ENCODE data around the gene FAM241A. TPM values are rescaled to one million over a fixed set of nuclear protein-coding genes. Genes with fewer than 3 reads are reported as not detected.

The FAM241A gene
- polyA plus RNA-seq, 3 donors: 1.8 to 5.5 (median 4.8) TPM

DNA sequence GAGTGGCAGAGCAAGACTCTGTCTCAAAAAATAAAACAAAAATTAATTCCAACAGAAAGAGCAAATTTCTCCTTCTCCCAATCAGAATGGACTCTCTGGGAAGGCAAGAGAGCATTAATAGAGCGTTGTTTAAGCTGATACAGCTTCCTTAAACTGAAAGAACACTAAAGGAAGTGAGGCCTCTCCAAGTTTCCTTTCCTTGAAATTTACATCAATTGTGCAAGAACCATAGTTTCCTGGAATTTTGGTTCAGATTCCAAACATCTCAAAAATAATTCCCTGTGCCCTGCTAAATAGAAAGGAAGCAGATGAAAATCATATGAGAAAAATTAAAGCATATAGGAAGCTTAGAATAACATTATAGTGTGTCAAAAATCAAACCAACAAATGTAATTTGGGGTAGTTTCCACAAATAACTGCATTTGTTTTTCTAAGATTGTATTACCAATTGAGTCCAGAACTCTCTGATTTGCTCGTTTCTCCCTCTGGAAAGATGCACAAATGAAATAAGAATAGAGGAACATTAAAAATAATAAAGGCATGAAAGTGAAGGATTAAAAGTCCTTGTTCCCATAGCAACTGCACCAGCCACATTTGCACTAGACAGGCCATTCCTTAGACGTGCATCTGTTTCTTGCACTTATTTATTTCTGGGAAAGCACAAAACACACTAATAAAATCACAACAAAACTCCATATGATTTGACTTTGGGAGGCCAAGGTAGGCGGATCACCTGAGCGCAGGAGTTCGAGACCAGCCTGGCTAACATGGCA is 3.7 kb upstream of the FAM241A start:
- no CpG with 5 or more reads among the region's 6 CpGs for WGBS (ENCODE audit: insufficient coverage)
- intact Hi-C loops (cut with micrococcal nuclease): loop anchor here in 1 of 2 donors (10.0 kb wide), 1 partner anchor 93 kb away; the partner anchor contains the start of gene AP1AR

GRCh38 chr4:112142182-112142581 is 3.1 kb upstream of the FAM241A start:
- Mint-ChIP-seq H3K4me1 (peaks cover 24% of the 10 kb centered on the region), H3K36me3 (no peaks in the 10 kb centered on the region), H3K27me3 (ENCODE audit: low read depth in 3 of 3) (peaks cover 0 to 5% (median 0%) of the 10 kb centered on the region in 3 donors), H3K4me3 (no peak overlapping the region), H3K27ac (no peak overlapping the region), H3K9me3 (peaks cover 0 to 2% (median 0%) of the 10 kb centered on the region in 7 donors)
- Histone ChIP-seq H3K4me1 (ENCODE audit: control insufficient read depth in 1 of 2, insufficient read depth in 2 of 2, low read length in 2 of 2) (peaks cover 12 to 22% of the 10 kb centered on the region in 2 donors), H3K27ac (ENCODE audit: low read depth in 1 of 2, low read length in 2 of 2) (no peak overlapping the region), H3K9me3 (replicated peaks in 1 of 2; ENCODE audit: control insufficient read depth in 1 of 2, insufficient read depth in 1 of 2, low read length in 2 of 2) (no peaks in the 10 kb centered on the region), H3K36me3 (replicated peaks in 1 of 2; ENCODE audit: control insufficient read depth in 1 of 2, insufficient read depth in 2 of 2, low read length in 2 of 2) (no peaks in the 10 kb centered on the region), H3K79me2 (ENCODE audit: insufficient read depth, low read length) (peaks cover 8% of the 10 kb centered on the region), H4K20me1 (ENCODE audit: insufficient read depth, low read length) (no peaks in the 10 kb centered on the region), H3K4me3 (replicated peaks in 1 of 3; ENCODE audit: low read depth in 2 of 3, low read length in 3 of 3) (no peak overlapping the region), H3K9ac (ENCODE audit: insufficient read depth, low read length, poor library complexity, severe bottlenecking) (no peak overlapping the region), H2AFZ (ENCODE audit: insufficient read depth, low read depth, low read length, poor library complexity, severe bottlenecking) (no peak overlapping the region), H3K4me2 (replicated peaks; ENCODE audit: extremely low read depth, low read length, poor library complexity, severe bottlenecking) (no peak overlapping the region), H3K27me3 (ENCODE audit: control insufficient read depth in 2 of 2, insufficient read depth in 2 of 2, low read length in 2 of 2) (no peaks in the 10 kb centered on the region)
- whole genome bisulfite sequencing (ENCODE audit: insufficient coverage): no CpG with 5 or more reads among the region's 2 CpGs
- TF ChIP-seq, protein P1, sequence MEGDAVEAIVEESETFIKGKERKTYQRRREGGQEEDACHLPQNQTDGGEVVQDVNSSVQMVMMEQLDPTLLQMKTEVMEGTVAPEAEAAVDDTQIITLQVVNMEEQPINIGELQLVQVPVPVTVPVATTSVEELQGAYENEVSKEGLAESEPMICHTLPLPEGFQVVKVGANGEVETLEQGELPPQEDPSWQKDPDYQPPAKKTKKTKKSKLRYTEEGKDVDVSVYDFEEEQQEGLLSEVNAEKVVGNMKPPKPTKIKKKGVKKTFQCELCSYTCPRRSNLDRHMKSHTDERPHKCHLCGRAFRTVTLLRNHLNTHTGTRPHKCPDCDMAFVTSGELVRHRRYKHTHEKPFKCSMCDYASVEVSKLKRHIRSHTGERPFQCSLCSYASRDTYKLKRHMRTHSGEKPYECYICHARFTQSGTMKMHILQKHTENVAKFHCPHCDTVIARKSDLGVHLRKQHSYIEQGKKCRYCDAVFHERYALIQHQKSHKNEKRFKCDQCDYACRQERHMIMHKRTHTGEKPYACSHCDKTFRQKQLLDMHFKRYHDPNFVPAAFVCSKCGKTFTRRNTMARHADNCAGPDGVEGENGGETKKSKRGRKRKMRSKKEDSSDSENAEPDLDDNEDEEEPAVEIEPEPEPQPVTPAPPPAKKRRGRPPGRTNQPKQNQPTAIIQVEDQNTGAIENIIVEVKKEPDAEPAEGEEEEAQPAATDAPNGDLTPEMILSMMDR (IDR thresholded peaks at IDR 0.05): no peak
- DNase-seq: no peak
- intact Hi-C loops (cut with micrococcal nuclease): loop anchor here in 1 of 2 donors (10.0 kb wide), 1 partner anchor 93 kb away; the partner anchor contains the start of gene AP1AR

More for the DNA sequence above, 3.7 kb upstream of the FAM241A start:
- no peak overlapping the region for H3K9ac ChIP-seq (ENCODE audit: insufficient read depth, low read length, poor library complexity, severe bottlenecking)
- H3K4me3 ChIP-seq (replicated peaks in 1 of 3; ENCODE audit: low read depth in 2 of 3, low read length in 3 of 3): no peak overlapping the region
- peaks cover 18% of the 10 kb centered on the region for H3K4me1 Mint-ChIP-seq
- TF ChIP-seq, protein P1 (IDR thresholded peaks at IDR 0.05): no peak
- no peaks in the 10 kb centered on the region for H3K36me3 ChIP-seq (replicated peaks in 1 of 2; ENCODE audit: control insufficient read depth in 1 of 2, insufficient read depth in 2 of 2, low read length in 2 of 2)
- DNase-seq: no peak
- peaks cover 0 to 5% (median 0%) of the 10 kb centered on the region in 3 donors for H3K27me3 Mint-ChIP-seq (ENCODE audit: low read depth in 3 of 3)
- peaks cover 2% of the 10 kb centered on the region for H3K79me2 ChIP-seq (ENCODE audit: insufficient read depth, low read length)
- H3K9me3 ChIP-seq (replicated peaks in 1 of 2; ENCODE audit: control insufficient read depth in 1 of 2, insufficient read depth in 1 of 2, low read length in 2 of 2): no peaks in the 10 kb centered on the region
- H3K36me3 Mint-ChIP-seq: no peaks in the 10 kb centered on the region
- no peak overlapping the region for H3K27ac ChIP-seq (ENCODE audit: low read depth in 1 of 2, low read length in 2 of 2)
- H2AFZ ChIP-seq (ENCODE audit: insufficient read depth, low read depth, low read length, poor library complexity, severe bottlenecking): no peak overlapping the region
- H3K27ac Mint-ChIP-seq: peak overlapping the region in 1 of 7 donors; percentile 83
- no peaks in the 10 kb centered on the region for H3K27me3 ChIP-seq (ENCODE audit: control insufficient read depth in 2 of 2, insufficient read depth in 2 of 2, low read length in 2 of 2)
- H3K4me3 Mint-ChIP-seq: no peak overlapping the region
- no peaks in the 10 kb centered on the region for H4K20me1 ChIP-seq (ENCODE audit: insufficient read depth, low read length)
- peaks cover 7 to 16% of the 10 kb centered on the region in 2 donors for H3K4me1 ChIP-seq (ENCODE audit: control insufficient read depth in 1 of 2, insufficient read depth in 2 of 2, low read length in 2 of 2)
- H3K4me2 ChIP-seq (replicated peaks; ENCODE audit: extremely low read depth, low read length, poor library complexity, severe bottlenecking): no peak overlapping the region
- H3K9me3 Mint-ChIP-seq: peaks cover 0 to 2% (median 0%) of the 10 kb centered on the region in 7 donors

Data from CD14-positive monocyte (primary cell).